Measurements from ENCODE around the gene WDR86.

Gene WDR86

DNA sequence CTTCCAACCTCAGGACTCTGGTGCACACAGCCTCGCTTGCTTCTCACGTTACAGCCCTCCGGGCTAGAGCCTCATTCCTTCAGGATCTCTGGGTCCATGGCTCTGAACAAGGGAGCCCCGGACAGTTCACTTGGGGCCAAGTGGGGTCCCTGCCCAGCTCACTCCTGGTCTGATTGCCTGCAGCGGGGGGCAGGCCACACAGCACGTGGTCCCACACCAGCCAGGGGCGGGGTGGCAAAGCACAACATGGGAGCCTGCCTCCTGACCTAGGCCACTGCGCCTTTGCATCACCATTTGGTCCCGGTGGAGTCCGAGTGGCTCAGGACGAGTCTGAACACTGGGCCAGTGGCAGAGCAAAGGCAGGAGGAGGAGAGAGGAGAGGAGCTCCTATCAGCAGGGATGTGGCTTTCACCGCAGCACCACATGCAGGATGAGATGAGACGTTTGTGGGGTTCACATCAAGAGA is 43.5 kb upstream of the WDR86 start:
- no peak for DNase-seq (ENCODE audit: low spot score)
- no peak for TF ChIP-seq CTCF (IDR thresholded peaks at IDR 0.05; ENCODE audit: extremely low read depth, missing control alignments)

DNA sequence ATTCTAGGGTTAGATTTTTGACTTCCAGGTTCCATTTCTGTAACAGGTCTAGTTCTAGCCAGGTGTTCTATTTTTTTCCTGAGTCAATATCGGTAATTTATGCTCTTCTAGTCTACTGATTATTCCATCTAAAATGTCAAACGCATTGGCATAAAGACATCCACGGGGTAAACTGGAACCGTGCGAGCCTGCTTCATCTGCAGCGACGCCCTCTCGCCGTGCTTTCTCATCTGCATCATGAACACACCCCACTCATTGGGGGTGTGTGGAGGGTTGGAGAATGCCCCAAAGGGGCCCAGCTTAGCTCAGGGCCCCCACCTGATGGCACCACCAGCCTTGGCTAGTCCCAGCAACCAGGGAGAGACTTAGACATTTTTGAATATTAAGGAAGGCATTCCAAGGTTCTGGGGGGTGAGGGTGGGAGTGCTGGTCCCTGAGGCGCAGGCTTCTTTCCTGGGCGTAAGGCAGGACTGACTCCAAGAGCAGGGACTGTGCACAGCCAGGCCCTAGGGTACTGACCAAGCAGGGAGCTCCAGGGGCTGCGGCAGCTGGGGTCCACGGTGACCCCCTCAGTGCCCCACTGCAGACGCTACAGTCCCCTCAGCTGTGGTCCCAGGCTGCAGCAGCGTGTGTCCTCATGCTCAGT is 43.0 kb upstream of the WDR86 start:
- DNase-seq (ENCODE audit: low spot score): no peak
- no peak for TF ChIP-seq CTCF (IDR thresholded peaks at IDR 0.05; ENCODE audit: extremely low read depth, missing control alignments)

GRCh38 chr7:151451626-151452571 is 42.1 kb upstream of the WDR86 start:
- no peak for DNase-seq (ENCODE audit: low spot score)
- no peak for TF ChIP-seq CTCF (IDR thresholded peaks at IDR 0.05; ENCODE audit: extremely low read depth, missing control alignments)

DNA sequence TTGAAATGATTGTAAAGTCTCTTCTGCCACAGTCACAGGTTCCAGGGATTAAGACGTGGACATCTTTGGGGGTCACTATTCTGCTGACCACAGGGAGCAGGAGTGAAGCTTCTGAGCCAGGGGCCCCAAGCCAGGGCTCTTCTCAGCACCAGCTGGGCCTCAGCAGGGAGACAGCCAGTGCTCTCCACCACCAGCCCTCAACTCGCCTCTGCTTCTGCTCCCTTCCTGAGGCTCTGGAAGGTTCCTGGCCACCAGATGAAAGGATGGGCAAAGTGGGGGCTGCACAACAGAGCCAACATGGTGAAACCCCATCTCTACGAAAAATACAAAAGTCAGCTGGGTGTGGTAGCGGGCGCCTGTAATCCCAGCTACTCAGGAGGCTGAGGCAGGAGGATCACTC is 41.3 kb upstream of the WDR86 start:
- TF ChIP-seq CTCF (IDR thresholded peaks at IDR 0.05; ENCODE audit: extremely low read depth, missing control alignments): no peak
- no peak for DNase-seq (ENCODE audit: low spot score)

GRCh38 chr7:151449990-151450389 is 40.2 kb upstream of the WDR86 start:
- no peak for DNase-seq (ENCODE audit: low spot score)
- TF ChIP-seq CTCF (IDR thresholded peaks at IDR 0.05; ENCODE audit: extremely low read depth, missing control alignments): no peak

GRCh38 chr7:151448261-151449252 is 38.7 kb upstream of the WDR86 start:
- peak; percentile 91 for DNase-seq (ENCODE audit: low spot score)
- TF ChIP-seq CTCF (IDR thresholded peaks at IDR 0.05; ENCODE audit: extremely low read depth, missing control alignments): peak; percentile 25

Measured in GM20000 (cell line).